ENCODE results near the gene GPX5. TPM values are rescaled to one million over a fixed set of nuclear protein-coding genes. Genes with fewer than 3 reads are reported as not detected.

The GPX5 gene
- total and polyA plus RNA-seq, 10 of the 15 experiments (the other 5 are each of a cell fraction or from before 2014, with no cell fraction given), result not detected

DNA sequence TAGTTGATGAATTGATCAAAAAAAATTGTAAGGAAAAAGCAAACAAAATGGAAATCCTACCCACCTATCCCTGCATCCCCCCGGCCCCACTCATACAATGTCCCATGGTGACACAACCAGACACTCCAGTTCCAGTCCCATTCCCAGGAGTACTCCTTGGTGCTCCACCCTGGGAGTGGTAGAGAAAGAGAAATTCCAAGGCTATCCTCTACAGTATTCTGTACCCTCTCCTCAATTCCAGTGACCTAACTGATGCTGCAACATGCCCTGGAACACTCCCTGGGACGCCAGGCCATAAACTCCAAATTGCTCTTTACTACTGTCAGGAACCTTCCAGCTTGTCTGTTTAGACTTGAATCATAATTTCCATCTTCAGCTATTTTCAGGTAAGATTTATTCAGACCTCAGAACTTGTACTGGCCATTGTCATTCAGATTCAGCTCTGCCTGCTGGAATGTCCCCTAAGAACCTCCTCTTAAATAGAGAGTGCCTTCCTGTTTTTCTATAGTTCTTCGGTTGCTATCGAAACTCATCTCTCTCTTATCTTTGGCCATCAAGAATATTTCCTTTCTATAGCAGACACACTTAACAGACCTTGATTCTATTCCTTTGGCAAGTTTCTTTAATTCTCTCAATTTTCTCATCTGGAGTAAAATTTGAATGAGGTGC, 18.7 kb upstream of the GPX5 start:
- FAIRE-seq (no peak), DNase-seq (ENCODE audit: low read depth, low spot score) (no peak), ATAC-seq (no peak)
- TF ChIP-seq, protein P1, sequence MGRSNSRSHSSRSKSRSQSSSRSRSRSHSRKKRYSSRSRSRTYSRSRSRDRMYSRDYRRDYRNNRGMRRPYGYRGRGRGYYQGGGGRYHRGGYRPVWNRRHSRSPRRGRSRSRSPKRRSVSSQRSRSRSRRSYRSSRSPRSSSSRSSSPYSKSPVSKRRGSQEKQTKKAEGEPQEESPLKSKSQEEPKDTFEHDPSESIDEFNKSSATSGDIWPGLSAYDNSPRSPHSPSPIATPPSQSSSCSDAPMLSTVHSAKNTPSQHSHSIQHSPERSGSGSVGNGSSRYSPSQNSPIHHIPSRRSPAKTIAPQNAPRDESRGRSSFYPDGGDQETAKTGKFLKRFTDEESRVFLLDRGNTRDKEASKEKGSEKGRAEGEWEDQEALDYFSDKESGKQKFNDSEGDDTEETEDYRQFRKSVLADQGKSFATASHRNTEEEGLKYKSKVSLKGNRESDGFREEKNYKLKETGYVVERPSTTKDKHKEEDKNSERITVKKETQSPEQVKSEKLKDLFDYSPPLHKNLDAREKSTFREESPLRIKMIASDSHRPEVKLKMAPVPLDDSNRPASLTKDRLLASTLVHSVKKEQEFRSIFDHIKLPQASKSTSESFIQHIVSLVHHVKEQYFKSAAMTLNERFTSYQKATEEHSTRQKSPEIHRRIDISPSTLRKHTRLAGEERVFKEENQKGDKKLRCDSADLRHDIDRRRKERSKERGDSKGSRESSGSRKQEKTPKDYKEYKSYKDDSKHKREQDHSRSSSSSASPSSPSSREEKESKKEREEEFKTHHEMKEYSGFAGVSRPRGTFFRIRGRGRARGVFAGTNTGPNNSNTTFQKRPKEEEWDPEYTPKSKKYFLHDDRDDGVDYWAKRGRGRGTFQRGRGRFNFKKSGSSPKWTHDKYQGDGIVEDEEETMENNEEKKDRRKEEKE (IDR thresholded peaks at IDR 0.05), result no peak
- TF ChIP-seq PAX8 (IDR thresholded peaks at IDR 0.05) (no peak), DPF2 (IDR thresholded peaks at IDR 0.05) (no peak), IKZF1 (conservative IDR thresholded peaks at IDR 0.05) (no peak), MXI1 (IDR thresholded peaks at IDR 0.05; ENCODE audit: low read depth, low read length) (no peak), POU2F2 (IDR thresholded peaks at IDR 0.05; ENCODE audit: borderline replicate concordance, low read depth, low read length) (no peak), YBX1 (IDR thresholded peaks at IDR 0.05) (no peak), CREB1 (IDR thresholded peaks at IDR 0.05; ENCODE audit: low read depth) (no peak), JUNB (IDR thresholded peaks at IDR 0.05) (no peak), NFYB (IDR thresholded peaks at IDR 0.05; ENCODE audit: insufficient read depth, low read depth, low read length) (no peak), RAD21 (IDR thresholded peaks at IDR 0.05; ENCODE audit: insufficient read depth, low read depth, low read length) (no peak), RBBP5 (conservative IDR thresholded peaks at IDR 0.05) (no peak), BHLHE40 (IDR thresholded peaks at IDR 0.05; ENCODE audit: borderline replicate concordance in 1 of 2, low read depth in 2 of 2, low read length in 1 of 2) (no peak), RELA (IDR thresholded peaks at IDR 0.05; ENCODE audit: borderline replicate concordance, partially characterized antibody) (no peak)
- TF ChIP-seq, protein P2, sequence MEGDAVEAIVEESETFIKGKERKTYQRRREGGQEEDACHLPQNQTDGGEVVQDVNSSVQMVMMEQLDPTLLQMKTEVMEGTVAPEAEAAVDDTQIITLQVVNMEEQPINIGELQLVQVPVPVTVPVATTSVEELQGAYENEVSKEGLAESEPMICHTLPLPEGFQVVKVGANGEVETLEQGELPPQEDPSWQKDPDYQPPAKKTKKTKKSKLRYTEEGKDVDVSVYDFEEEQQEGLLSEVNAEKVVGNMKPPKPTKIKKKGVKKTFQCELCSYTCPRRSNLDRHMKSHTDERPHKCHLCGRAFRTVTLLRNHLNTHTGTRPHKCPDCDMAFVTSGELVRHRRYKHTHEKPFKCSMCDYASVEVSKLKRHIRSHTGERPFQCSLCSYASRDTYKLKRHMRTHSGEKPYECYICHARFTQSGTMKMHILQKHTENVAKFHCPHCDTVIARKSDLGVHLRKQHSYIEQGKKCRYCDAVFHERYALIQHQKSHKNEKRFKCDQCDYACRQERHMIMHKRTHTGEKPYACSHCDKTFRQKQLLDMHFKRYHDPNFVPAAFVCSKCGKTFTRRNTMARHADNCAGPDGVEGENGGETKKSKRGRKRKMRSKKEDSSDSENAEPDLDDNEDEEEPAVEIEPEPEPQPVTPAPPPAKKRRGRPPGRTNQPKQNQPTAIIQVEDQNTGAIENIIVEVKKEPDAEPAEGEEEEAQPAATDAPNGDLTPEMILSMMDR (IDR thresholded peaks at IDR 0.05 in 2 of 3, conservative IDR thresholded peaks at IDR 0.05 in 1 of 3; ENCODE audit: control insufficient read depth in 2 of 3, extremely low read depth in 1 of 3, insufficient read depth in 1 of 3, low read depth in 3 of 3, low read length in 3 of 3), result no peak
- Histone ChIP-seq H3K27me3 (replicated peaks in 1 of 2; ENCODE audit: control insufficient read depth in 2 of 2, insufficient read depth in 2 of 2, low read length in 1 of 2) (no peaks in the 10 kb centered on the region; a peak in 1 of 4 replicates), H2AFZ (ENCODE audit: control insufficient read depth, low read depth, low read length) (no peak overlapping the region), H4K20me1 (ENCODE audit: control insufficient read depth, insufficient read depth) (no peaks in the 10 kb centered on the region), H3K36me3 (ENCODE audit: control insufficient read depth in 2 of 2, insufficient read depth in 2 of 2, low read length in 1 of 2) (no peaks in the 10 kb centered on the region), H3K79me2 (ENCODE audit: control insufficient read depth, insufficient read depth, low read length) (no peaks in the 10 kb centered on the region), H3K4me3 (no peak overlapping the region), H3K9me3 (replicated peaks; ENCODE audit: control insufficient read depth, insufficient read depth, low read length) (no peaks in the 10 kb centered on the region), H3K27ac (ENCODE audit: control insufficient read depth, insufficient read depth) (no peak overlapping the region), H3K4me2 (ENCODE audit: control insufficient read depth, insufficient read depth) (no peak overlapping the region), H3K9ac (ENCODE audit: control insufficient read depth, insufficient read depth, low read length) (no peak overlapping the region), H3K4me1 (ENCODE audit: control insufficient read depth, insufficient read depth, low read length) (no peaks in the 10 kb centered on the region)
- ChIA-PET SMC1A (ENCODE audit: uncharacterized antibody, unreplicated experiment) (no interaction called here), CTCF (no interaction called here), RAD21 (ENCODE audit: unreplicated experiment) (no interaction called here), POLR2A (no interaction called here)
- intact Hi-C loops (cut with micrococcal nuclease; ENCODE audit: unreplicated experiment), result no loop called here
- in situ Hi-C loops (cut with MboI), result no loop called here
- BruUV-seq (replicated peaks), result no TSS peak
- WGBS (ENCODE audit: insufficient coverage, insufficient replicate concordance, low lambda C conversion rate, missing lambda C conversion rate), result 19% methylated on average over 4 of the region's 4 CpGs
